Transverse colon (tissue), 3 donors: ENCODE measurements around the gene RASGEF1C.

Source experiments
- CTCF ChIP-seq, 5 experiments: fragments of 200-600 bp in 3 of 5; fragments of 450-650 bp in 2 of 5; sonication (generic) in 3 of 5; IDR thresholded peaks; 1 replicate in 2 of 5; 2 replicates in 3 of 5; pipeline ENCODE4 v1.5.1; 2016 to 2017; ENCODE audit warnings: antibody characterized with exemption in 5 of 5, inconsistent platforms in 3 of 5, mild to moderate bottlenecking in 2 of 5, moderate library complexity in 1 of 5
- POLR2A ChIP-seq: fragments of 450-650 bp; IDR thresholded peaks from one replicate; pipeline ENCODE4 v1.6.1; 2016; ENCODE audit warnings: antibody characterized with exemption, mild to moderate bottlenecking, moderate library complexity

- TF ChIP-seq CTCF (IDR thresholded peaks at IDR 0.05) (no peak), POLR2A (no peak)
Measured at GRCh38 chr5:180097163-180097894, 111.7 kb downstream of the RASGEF1C start.
